SHP77 (cell line): Measurements from ENCODE around the gene PEA15.

ENCODE experiments used
- DNase-seq, 2 experiments: peaks; one replicate each; lab custom pipeline; 2025; lab: John Stamatoyannopoulos, UW

The PEA15 gene

DNA sequence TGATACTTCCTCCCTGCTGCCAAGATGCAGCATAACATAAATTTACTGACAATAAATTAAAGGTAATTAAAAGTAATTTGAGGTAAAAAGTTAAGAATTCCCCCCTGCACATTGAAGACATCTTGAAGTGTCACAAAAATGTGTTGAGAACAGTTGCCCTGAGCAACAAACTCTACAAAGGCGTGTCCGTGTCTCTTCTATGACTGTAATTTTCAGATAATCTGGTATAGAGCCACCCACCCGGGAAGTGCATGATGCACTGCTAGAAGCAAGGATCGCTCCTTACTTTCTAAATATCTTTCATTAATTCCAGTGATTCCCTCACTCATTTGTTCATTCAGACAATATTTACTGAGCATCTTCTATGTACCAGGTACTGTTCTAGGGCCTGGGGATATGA, 25.8 kb upstream of the PEA15 start:
- DNase-seq = no peak

DNA sequence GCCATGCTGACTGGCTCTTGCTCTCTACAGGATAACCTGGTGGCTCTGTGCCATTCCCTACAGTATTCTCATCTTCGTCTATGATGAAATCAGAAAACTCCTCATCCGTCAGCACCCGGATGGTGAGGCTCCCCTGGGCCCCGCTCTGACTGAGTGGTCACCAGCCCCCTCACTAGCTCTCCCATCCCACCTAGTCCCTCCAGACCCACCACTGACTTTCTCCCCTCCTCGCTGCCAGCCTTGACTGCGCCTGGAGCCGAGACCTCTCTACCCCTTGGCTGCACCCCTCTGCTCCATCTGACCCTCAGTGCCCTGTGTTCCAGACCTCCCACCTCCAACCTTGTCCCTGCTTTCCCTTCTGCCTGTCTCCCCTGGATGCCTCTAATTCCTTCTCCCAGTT, 18.9 kb upstream of the PEA15 start:
- DNase-seq = no peak

DNA sequence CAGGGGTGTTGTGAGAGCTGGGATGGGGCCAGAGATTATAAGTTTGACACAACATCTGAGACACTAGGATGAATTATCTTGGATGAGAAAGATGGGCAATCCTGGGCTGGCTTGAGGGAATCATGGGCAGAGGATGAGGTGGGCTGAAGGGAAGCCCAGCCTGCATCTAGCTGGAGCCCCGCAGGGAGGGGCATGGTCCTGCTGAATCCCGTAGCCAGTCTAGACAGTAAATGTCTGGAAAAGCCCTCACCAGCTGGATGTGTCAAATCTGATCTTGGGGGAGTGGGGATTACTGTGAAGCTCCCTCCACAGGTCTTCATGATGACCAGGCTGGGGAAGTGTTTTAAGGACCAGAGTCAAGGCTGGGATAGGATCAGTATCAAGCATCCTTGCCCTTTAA, 18.5 kb upstream of the PEA15 start:
- no peak for DNase-seq

DNA sequence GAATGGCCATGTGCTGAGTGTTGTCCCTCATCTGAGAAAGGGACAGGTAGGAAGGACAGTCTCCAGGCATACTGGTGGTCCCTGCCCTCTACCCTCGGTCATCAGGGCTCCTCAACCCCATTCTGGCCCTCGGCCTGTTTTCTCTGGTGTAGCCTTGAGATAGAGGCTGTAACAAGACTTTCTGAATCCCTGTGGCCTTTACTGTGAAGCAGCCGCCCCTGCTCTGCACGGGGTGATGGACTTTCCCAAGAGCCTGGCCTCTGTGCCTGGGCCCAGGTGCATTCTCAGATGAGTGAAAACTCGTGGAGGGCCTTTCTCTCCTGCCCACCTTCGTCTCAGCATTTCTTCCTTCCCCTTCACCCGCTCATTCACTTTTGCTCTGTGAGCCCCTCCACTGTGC, 17.8 kb upstream of the PEA15 start:
- no peak for DNase-seq

DNA sequence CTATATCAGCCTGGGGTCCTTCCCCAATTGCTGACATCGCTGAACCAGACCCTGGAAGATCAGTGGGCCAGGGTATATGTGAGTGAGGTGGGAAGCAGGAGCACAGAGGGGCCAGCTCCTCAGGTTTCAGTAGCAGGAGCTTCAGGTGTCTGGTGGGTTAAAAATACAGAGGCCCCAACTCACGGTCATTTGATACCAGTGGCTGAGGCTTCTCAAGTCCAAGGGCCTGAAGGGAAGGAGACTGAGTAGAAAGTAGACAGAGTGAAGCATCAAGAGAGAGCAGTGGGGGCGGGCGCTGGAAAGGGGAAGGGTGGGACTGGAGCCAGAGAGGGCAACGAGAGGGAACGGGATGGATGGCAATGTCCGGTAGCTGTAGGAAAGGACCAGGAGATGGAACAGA, 16.8 kb upstream of the PEA15 start:
- no peak for DNase-seq

DNA sequence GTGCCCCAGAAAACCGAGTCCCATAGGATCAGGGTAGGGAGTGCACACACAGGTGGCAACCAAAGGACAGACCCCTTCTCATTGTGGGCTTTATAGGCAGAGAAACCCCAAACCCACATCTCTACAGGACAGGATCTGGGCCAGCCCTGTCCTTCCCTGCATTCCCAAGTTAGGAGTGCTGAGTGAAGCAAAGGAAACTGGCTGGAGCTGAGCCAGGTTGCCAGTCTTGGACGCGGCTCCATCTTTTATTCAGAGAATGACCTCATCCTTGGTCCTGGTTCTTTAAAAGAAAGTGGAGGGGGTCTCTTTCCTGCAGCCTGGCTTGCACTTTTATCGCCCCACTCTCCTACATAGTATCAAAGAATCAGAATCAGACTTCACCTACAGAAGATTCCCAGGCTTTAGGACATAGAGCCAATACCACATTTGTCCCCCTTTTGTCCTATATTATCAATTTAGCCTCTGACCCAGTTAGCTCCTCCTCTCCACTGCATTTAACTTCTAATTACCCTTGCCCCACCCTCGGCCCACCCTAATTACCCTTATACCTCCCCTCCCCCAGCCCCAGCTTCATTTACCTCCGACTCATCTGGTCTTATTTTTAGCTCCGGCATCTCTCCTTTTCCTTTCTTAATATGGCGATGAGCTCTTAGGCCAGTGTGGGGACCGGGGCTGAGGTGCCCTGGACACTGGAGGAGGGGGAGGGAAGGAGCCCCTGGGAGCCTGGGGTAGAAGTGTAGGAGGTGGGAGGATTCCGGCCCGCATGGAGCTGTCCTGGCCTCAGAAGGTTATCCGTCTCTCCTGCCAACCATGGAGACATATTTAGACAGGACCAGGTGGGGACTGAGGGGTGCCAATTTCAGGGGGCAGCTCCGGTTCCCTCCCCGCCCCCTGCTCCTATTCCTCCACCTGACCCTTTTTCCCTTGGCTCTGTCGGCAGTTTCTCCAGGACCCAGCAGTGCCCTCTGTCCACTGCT, 15.2 kb upstream of the PEA15 start, which contains the start of gene CASQ1:
TSS of gene CASQ1 (plus strand) at position 927 of the 977 bp plus-strand sequence. CDS start 177 bp downstream, outside the sequence.
- no peak for DNase-seq

DNA sequence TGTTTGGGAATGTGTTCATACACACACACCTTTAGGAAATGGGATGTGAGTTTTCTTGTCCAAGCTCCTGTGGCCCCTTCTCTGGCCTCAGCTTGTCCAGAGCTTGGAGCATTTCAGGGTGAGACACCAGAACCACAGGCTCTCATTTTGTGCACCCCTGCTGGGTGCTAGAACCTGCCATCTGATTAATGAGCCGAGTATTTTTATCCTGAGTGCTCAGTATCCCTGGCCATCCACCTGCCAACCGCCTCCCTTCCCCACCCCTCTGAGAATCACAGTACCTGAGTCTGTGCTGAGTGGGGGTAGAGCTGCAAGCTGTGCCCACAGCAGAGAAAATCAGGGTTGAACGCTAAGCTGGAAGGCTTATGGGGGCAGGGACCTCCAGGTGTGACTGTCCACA, 13.4 kb upstream of the PEA15 start:
- DNase-seq = no peak

DNA sequence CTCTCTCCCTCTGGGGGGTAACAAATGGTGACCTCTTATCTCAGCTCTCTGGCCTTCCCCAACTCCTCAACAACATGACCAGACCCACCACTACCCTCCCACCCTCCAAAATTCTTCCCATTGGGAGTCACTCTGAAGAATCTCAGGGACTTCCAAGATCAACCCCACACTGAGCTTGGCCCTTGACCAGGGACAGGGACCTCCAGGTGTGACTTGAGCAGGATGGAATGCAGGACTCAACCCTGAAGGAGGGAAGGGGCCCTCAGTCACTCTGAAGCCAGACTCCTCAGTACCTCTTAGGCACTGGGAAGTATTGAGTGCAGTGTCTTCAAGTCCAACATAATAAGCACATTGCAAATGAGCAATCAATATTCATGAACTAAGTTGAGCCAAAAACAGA, 12.9 kb upstream of the PEA15 start:
- no peak for DNase-seq

DNA sequence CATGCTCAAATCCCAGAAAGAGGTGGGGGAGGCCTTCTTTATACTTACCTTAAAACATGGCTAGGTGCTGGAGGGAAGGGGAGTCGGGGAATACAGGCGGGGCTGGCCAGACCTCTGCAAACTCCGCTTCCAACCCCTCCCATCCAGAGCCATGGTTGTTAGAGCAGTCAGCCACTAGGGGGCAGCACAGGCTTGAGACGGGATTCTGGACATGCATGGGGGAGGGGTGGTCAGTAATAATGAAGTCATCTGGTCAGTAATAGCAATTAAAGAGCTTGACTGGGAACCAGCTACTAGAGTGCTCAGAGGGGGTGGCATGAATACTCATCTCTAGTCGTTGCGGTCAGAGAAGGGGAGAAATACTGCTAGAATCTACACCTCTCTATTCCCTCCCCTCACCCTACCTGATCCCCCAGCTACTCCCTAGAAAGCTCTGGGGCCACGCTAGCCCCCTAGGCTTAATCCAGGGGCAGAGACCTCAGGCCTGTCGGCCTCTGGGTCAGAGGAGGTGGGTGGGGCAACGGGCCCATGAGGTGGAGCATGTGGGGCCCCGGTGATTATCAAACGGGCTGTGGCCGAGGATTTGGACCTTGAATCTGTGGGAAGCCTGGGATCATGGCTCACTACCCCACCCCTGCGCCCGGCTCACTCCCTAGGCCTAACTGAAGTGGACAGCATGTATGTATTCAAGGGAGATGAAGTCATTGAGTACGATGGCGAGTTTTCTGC, 11.9 kb upstream of the PEA15 start:
- peak; percentile 44 to 76 for DNase-seq

DNA sequence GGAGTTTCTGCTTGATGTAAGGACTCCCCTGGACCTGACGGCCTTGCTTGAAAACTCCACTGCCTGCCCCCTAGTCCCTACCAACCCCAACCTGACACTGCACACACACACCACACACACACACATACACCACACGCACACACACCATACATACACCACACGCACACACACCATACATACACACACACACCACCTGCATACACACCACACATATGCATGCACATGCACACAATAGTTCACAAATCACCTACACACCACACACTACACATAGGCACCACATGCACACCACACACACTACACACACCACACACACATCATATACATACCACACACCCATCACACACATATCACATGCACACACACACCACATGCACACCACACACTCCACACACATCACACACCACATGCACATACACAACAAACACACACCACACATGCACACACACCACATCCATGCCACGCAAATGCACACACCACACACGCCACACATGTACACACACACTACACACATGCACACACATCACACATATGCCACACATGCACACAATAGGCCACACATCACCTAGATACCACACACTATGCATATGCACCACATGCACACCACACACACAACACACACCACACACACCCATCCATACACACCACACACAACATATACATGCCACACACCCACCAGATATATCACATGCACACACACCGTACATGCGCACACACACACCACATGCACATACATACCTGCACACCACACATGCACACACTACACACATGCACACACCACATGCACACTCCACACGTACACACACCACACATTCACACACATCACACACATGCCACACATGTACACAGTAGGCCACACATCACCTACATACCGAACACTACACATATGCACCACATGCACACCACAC, 11.1 kb upstream of the PEA15 start:
- no peak for DNase-seq

DNA sequence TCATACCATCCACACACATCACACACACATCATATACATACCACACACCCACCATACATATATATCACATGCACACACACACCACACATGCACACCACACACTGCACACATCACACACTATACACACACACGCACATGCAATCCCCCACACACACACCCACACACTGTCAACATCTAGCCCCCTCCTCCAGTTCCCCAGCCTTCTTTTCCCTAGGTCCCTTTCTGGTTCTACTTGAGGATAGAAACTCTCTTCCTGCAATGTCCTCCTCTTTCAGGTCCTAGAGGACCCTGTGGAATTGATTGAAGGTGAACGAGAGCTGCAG, 10.5 kb upstream of the PEA15 start:
- no peak for DNase-seq

DNA sequence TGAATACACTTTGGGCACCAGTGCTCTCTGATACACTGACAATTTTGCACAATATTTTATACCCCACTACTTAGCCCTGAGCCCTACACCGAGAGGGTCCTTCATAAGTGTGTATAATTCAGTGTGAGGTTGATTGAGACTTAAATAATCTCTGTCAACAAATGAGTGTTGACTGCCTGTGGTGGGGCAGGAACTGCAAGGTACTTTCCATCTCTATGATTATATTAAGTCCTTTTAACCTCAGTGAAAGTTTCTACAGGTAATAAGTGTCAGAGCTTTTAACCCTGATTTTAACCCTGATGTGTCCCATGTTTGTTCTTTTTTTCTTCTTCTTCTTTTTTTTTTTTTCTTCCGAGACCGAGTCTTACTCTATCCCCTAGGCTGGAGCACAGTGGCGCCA, 9.0 kb upstream of the PEA15 start:
- DNase-seq = no peak

DNA sequence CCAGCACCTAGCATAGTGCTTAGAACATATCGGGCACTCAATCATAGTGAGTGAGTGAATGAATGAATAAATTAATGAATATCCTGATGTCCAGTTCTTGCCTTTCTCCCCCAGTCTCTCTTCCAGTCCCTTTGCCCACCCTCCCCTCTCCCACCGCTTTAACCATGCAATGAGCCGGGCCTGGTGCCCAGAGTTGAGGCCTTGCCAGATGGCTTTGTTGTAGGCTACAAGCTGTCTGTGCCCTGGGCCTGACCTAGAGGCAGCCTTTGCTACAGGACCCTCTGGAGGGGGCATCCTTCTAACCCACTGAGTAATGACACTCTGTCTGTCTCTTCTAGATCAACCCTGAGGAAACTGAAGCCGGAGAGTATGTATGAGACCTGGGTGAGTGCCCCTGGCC, 8.0 kb upstream of the PEA15 start:
- DNase-seq = no peak

DNA sequence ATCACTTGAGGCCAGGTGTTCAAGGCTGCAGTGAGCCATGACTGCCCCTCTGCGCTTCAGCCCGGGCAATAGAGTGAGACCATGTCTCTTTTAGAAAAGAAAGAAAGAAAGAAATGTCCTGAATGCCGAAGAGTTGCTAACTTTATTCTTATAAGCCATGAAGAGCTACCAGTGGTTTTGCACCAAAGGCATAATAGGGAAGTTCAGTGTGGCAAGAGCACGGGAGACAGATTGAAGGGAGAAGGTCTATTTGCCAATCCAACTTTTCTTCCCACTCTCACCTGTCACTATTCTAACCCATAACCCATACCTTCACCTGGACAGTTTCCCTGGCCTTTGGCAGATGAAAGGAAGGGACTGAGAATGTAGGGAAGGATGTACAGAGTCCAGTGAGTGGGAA, 4.4 kb upstream of the PEA15 start:
- no peak for DNase-seq

DNA sequence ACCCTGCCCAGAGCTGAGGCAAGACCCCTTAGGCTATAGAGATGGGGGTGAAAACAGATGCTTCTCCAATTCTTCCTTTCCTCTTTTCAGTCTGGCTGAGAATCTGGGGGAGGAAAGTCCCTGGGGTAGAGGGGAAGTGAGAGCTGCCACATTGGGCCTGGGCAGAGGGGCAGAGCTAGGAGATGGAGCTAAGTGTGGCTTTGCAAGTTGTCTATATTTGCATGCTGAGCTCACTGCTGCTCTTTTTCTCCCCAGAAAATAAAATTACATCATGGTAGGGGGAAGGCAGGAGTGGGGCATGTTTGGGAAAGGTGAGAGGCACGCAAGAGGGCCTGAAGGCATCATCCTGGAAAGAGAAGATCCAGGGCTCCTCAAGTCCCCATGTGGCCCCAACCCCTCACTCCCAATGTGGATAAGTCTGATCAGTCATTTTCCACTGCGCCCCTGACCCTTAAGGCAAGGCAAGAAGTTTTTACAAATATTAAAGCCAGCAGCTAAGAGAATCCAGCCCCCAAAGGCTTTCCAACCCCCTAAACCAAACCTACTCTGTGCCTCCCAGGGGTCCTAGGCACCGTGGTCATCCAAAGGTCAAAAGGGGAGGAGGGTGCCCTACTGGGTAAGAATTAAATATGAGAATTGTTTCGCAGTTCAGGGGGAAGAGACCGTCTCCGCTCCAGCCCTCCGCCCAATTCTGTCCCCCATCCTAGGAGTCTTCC, 500 bp upstream of the PEA15 start:
- peak in 1 of 2 experiments; percentile 1 for DNase-seq

DNA sequence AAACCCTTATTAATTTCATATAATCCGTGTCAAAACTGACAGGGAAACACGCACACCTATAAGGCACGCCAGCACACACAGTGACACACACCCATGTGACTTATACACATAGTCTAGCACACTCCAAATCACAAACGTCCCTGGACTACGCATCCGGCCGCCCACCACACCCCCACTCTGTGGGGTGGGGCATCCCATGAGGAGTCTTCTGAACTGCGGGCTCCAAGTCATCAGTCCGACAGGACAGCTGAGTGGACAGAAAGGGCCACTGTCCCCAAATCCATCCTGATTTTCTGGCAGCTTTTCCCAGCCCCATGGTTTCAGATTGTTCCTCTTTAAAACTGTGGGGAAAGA, 829 bp downstream of the PEA15 start:
- DNase-seq = no peak

DNA sequence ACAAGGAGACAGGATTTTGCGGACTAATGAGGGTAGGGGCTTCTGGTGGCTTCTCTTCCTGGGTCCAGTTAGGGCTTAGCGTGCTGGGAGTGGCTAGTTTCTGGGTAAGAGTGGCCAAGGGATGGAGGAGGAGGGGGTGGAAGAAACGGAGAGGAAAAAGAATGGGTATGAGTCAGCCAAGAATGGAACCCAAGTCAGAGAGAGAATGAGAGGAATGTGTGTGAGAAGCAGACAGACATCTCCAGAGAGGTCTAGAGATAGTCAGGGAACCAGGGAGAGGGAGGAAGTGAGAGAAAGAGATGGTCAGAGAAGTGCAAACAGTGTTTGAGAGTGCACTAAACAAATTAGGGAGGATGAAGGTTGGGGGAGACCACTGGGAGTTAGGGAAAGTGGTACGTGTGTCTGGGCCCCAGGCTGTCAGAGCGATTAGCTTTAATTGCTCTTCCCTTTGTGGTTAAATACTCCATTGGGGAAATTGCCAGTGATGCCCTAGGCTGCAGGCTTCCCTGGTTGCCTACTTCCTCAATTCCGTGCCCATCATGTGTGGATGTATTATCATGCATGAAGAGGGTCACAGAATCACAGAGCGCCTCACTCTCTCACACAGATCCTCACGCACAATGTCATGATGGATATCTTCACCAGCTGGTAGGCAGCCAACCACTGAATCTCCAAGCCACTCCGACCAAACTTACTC, 1.4 kb downstream of the PEA15 start:
- no peak for DNase-seq

DNA sequence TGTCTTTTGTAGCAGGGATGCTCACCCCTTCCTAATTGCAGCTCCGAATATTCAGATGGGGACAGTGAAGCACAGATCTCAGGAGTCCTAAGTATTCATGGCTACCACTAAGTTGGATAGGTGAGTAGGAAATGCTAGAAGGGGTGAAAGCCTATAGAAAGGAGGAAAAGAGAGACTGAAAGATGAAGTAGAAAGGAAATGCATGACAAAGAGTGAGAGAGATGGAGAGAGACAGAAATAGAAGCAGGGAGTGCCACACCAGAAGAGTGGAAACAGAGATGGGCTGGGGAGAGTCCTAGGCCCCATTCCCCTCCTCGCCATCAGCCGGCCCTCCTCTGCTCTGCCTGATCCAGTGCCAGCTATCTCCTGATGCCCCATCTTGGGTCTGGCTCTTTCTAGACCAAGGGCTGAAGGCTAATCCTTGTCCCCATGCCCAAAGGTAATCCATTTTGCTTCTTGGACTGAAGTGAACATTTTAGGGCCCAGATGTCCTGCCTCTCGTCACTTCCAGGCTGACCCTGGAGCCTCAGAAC, 2.0 kb downstream of the PEA15 start:
- no peak for DNase-seq

DNA sequence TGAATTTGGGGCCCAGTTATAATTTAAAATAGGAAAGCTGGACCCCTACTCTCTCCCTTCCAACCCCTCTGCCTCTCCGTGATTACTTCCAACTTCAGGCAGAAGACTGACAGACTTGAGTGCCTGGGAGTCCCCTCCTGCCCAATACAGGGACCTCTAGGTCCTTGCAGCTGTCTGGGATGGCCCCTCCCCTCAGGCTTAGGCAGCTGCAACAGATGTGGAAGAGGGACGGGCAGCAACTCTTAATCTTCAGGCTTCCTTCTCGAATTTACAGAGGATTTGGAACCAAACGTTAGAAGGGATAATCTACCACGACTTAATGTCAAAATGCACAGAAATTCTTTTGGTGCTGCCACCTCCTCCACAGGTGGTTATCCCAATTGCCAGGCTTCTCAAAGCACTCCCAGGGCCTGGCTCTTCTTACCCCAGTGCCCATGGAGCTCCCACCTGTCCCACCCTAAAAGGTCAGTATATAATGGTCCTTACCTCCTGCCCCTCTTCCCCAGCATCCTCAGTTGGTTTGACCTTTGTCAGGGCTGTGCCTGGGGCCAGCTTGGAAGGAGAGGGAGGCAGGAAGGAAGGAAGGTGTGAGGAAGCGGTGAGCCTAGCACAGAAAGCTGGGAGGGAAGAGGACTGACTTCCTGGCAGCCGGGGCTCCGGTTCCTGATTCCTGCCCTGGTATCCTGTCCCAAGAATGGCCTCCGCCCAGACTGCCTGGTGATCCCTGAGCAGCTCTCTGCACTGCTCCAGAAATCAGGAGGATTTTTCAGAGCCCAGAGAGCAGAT, 2.8 kb downstream of the PEA15 start:
- no peak for DNase-seq
